ENCODE measurements around the gene GPC5. TPM values are rescaled to one million over a fixed set of nuclear protein-coding genes. Genes with fewer than 3 reads are reported as not detected.

GPC5 gene
- total RNA-seq, 1 experiment from 2014 or later = not detected

DNA sequence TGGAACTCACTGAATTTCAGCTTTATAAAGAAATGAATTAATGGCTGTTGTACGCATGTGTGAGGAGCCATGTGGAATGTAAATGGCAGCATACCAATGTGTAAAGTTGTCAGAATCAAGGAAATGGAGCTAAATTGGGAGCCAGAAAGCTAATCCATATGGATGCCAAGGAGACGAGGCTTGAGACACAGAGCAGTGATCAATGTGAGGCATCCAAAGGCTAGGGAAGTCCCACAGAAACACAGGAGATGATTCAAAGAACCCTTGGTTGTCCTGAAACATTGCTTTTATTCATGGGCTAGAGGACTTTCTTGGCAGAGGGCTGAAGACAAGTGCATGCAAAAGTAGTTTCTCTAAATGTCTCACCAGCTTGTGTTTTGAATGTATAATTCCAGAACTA is 1271.7 kb downstream of the GPC5 start:
- intact Hi-C loops (cut with micrococcal nuclease; ENCODE audit: unreplicated experiment) = no loop called here
- TF ChIP-seq, protein P1, sequence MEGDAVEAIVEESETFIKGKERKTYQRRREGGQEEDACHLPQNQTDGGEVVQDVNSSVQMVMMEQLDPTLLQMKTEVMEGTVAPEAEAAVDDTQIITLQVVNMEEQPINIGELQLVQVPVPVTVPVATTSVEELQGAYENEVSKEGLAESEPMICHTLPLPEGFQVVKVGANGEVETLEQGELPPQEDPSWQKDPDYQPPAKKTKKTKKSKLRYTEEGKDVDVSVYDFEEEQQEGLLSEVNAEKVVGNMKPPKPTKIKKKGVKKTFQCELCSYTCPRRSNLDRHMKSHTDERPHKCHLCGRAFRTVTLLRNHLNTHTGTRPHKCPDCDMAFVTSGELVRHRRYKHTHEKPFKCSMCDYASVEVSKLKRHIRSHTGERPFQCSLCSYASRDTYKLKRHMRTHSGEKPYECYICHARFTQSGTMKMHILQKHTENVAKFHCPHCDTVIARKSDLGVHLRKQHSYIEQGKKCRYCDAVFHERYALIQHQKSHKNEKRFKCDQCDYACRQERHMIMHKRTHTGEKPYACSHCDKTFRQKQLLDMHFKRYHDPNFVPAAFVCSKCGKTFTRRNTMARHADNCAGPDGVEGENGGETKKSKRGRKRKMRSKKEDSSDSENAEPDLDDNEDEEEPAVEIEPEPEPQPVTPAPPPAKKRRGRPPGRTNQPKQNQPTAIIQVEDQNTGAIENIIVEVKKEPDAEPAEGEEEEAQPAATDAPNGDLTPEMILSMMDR (IDR thresholded peaks at IDR 0.05; ENCODE audit: unreplicated experiment) = no peak
- Mint-ChIP-seq H3K9me3 (ENCODE audit: low read depth, unreplicated experiment) (peaks cover 7% of the 10 kb centered on the region), H3K36me3 (ENCODE audit: insufficient read depth, unreplicated experiment) (no peaks in the 10 kb centered on the region), H3K27ac (ENCODE audit: unreplicated experiment) (no peak overlapping the region), H3K4me1 (ENCODE audit: low read depth, unreplicated experiment) (no peaks in the 10 kb centered on the region), H3K27me3 (ENCODE audit: unreplicated experiment) (no peaks in the 10 kb centered on the region), H3K4me3 (ENCODE audit: low read depth, unreplicated experiment) (no peak overlapping the region)
- no TSS peak for BruUV-seq (replicated peaks)
- no peak for DNase-seq
- CTCF ChIA-PET = no interaction called here

DNA sequence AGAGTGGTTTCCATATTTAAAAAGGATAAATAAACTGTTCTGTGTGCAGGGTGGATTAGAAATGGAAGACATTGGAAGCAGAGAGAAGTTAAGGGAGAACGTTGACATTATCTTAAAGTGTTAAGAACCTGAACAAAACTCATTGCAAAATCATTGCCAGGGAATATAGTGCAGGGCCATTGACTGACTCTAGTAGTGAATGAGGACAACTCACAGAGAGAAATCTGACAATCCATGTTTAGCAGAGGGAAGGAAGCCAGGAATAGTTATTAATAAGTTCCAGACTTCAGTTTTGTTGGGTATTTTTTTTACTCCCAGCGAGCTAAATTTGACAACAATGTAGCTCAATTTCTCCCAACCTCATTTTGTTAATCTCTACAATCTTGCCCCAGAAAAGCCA is 1273.4 kb downstream of the GPC5 start:
- Mint-ChIP-seq H3K27ac (ENCODE audit: unreplicated experiment) (no peak overlapping the region), H3K27me3 (ENCODE audit: unreplicated experiment) (no peaks in the 10 kb centered on the region), H3K36me3 (ENCODE audit: insufficient read depth, unreplicated experiment) (no peaks in the 10 kb centered on the region), H3K9me3 (ENCODE audit: low read depth, unreplicated experiment) (peaks cover 7% of the 10 kb centered on the region), H3K4me3 (ENCODE audit: low read depth, unreplicated experiment) (no peak overlapping the region), H3K4me1 (ENCODE audit: low read depth, unreplicated experiment) (no peaks in the 10 kb centered on the region)
- no TSS peak for BruUV-seq (replicated peaks)
- no peak for DNase-seq
- intact Hi-C loops (cut with micrococcal nuclease; ENCODE audit: unreplicated experiment) = no loop called here
- CTCF ChIA-PET = no interaction called here
- TF ChIP-seq, protein P1 (IDR thresholded peaks at IDR 0.05; ENCODE audit: unreplicated experiment) = no peak

DNA sequence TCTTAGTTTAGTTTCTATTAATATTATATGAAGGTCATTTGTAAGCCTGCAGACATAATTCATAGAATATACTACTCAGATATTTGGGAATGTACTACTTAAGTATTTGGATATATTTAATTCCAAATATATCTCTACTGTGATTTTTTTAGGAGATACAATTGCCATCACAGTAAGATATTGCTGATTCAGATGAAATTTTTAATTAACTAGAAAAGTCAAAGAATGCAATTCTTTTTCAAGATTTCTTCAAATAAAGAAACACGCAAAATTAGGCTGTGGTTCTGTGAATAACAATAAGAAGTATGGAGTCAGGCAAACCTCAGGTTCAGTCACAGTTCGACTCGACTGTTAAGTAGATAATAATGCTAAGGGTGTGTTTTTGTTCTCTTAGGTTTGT is 1277.8 kb downstream of the GPC5 start:
- H3K4me3 Mint-ChIP-seq (ENCODE audit: low read depth, unreplicated experiment) = no peak overlapping the region
- H3K27ac Mint-ChIP-seq (ENCODE audit: unreplicated experiment) = no peak overlapping the region
- TF ChIP-seq, protein P1 (IDR thresholded peaks at IDR 0.05; ENCODE audit: unreplicated experiment) = no peak
- CTCF ChIA-PET = no interaction called here
- H3K4me1 Mint-ChIP-seq (ENCODE audit: low read depth, unreplicated experiment) = no peaks in the 10 kb centered on the region
- no TSS peak for BruUV-seq (replicated peaks)
- intact Hi-C loops (cut with micrococcal nuclease; ENCODE audit: unreplicated experiment) = no loop called here
- H3K27me3 Mint-ChIP-seq (ENCODE audit: unreplicated experiment) = no peaks in the 10 kb centered on the region
- H3K36me3 Mint-ChIP-seq (ENCODE audit: insufficient read depth, unreplicated experiment) = no peaks in the 10 kb centered on the region
- peaks cover 3% of the 10 kb centered on the region for H3K9me3 Mint-ChIP-seq (ENCODE audit: low read depth, unreplicated experiment)
- no peak for DNase-seq

DNA sequence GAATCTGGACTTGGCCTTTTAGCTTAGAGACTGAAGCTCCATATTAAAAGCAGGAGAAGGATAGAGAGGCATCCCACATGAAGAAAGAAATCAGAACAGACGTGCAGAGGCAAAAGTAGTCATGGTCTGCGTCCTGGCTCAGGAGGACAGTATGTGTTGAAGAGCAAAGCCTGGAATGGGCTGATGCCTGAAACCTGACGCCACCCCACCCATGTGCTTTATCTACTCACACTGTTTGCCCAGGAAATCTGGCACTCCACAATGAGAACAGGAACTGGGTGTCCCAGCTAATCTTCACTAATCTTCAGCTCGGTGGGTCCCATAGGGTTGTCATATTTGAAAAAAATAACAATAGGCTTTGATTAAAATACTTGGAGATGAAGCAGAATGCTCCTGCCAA is 1279.2 kb downstream of the GPC5 start:
- Mint-ChIP-seq H3K9me3 (ENCODE audit: low read depth, unreplicated experiment) (peaks cover 6% of the 10 kb centered on the region), H3K4me3 (ENCODE audit: low read depth, unreplicated experiment) (no peak overlapping the region), H3K4me1 (ENCODE audit: low read depth, unreplicated experiment) (no peaks in the 10 kb centered on the region), H3K36me3 (ENCODE audit: insufficient read depth, unreplicated experiment) (no peaks in the 10 kb centered on the region), H3K27me3 (ENCODE audit: unreplicated experiment) (no peaks in the 10 kb centered on the region), H3K27ac (ENCODE audit: unreplicated experiment) (no peak overlapping the region)
- intact Hi-C loops (cut with micrococcal nuclease; ENCODE audit: unreplicated experiment) = no loop called here
- CTCF ChIA-PET = no interaction called here
- TF ChIP-seq, protein P1 (IDR thresholded peaks at IDR 0.05; ENCODE audit: unreplicated experiment) = no peak
- no peak for DNase-seq
- no TSS peak for BruUV-seq (replicated peaks)

DNA sequence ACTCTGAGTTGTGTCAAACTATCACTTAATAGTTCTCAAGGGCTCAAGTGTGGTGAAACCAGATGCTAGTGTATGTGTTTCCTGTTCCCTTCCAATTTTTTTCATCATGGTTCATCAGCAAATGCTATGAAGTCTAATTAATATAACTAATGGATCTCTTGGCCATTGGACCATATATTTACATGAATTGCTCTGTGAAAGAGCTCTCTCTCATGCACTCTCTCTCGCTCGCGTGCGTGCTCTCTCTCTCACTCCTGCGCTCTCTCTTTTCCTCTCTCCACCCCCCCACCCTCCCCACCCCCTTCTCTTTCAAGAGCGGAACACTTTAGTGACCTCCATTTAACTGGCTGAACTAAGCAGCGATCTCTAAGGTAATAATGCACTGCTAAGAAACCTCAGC is 1281.2 kb downstream of the GPC5 start:
- intact Hi-C loops (cut with micrococcal nuclease; ENCODE audit: unreplicated experiment) = no loop called here
- peaks cover 6% of the 10 kb centered on the region for H3K9me3 Mint-ChIP-seq (ENCODE audit: low read depth, unreplicated experiment)
- TF ChIP-seq, protein P1 (IDR thresholded peaks at IDR 0.05; ENCODE audit: unreplicated experiment) = no peak
- no peak overlapping the region for H3K27ac Mint-ChIP-seq (ENCODE audit: unreplicated experiment)
- no peak for DNase-seq
- H3K4me1 Mint-ChIP-seq (ENCODE audit: low read depth, unreplicated experiment) = no peaks in the 10 kb centered on the region
- no peaks in the 10 kb centered on the region for H3K36me3 Mint-ChIP-seq (ENCODE audit: insufficient read depth, unreplicated experiment)
- H3K27me3 Mint-ChIP-seq (ENCODE audit: unreplicated experiment) = no peaks in the 10 kb centered on the region
- BruUV-seq (replicated peaks) = no TSS peak
- H3K4me3 Mint-ChIP-seq (ENCODE audit: low read depth, unreplicated experiment) = no peak overlapping the region
- CTCF ChIA-PET = no interaction called here
